CD14-positive monocyte (primary cell): Measurements from ENCODE around the gene SPAG16. TPM values are rescaled to one million over a fixed set of nuclear protein-coding genes. Genes with fewer than 3 reads are reported as not detected.
A peak's percentile ranks its signal among the peaks of the same experiment; 100 is the strongest.

ENCODE experiments used
- DNase-seq, 3 donors: peaks; one replicate each; pipeline ENCODE4 v3.0.0-alpha.2; 2011 to 2022
- H2AFZ ChIP-seq: 2 replicates; pipeline ENCODE4 v1.6.0; 2012; ENCODE audit warnings: mild to moderate bottlenecking, low read depth, low read length, inconsistent platforms; ENCODE audit not compliant: insufficient read depth, poor library complexity, severe bottlenecking
- H3K27ac ChIP-seq, 2 donors: 1 replicate in 1 of 2; 2 replicates in 1 of 2; pipeline ENCODE4 v1.5.1; 2012 to 2013; ENCODE audit warnings: low read length in 2 of 2, control low read depth in 1 of 2, inconsistent platforms in 1 of 2, low read depth in 1 of 2, mild to moderate bottlenecking in 1 of 2
- H3K27me3 ChIP-seq, 2 donors: one replicate each; pipeline versions ENCODE4 v1.6.0 to v1.6.1; 2011 to 2013; ENCODE audit warnings: low read length in 2 of 2; ENCODE audit not compliant: control insufficient read depth in 2 of 2, insufficient read depth in 2 of 2
- H3K36me3 ChIP-seq, 2 donors: replicated peaks in 1 of 2; 1 replicate in 1 of 2; 2 replicates in 1 of 2; pipeline versions ENCODE4 v1.5.1 to v1.6.1; 2012 to 2013; ENCODE audit warnings: low read length in 2 of 2, control low read depth in 1 of 2, inconsistent platforms in 1 of 2, mild to moderate bottlenecking in 1 of 2; ENCODE audit not compliant: insufficient read depth in 2 of 2, control insufficient read depth in 1 of 2
- H3K4me1 ChIP-seq, 2 donors: 1 replicate in 1 of 2; 2 replicates in 1 of 2; pipeline versions ENCODE4 v1.5.1 to v1.6.1; 2012 to 2013; ENCODE audit warnings: low read length in 2 of 2, control low read depth in 1 of 2, inconsistent platforms in 1 of 2, mild to moderate bottlenecking in 1 of 2, moderate library complexity in 1 of 2; ENCODE audit not compliant: insufficient read depth in 2 of 2, control insufficient read depth in 1 of 2
- H3K4me2 ChIP-seq: replicated peaks from 2 replicates; pipeline ENCODE3; 2012; ENCODE audit warnings: low read length, moderate library complexity, mild to moderate bottlenecking; ENCODE audit not compliant: poor library complexity, severe bottlenecking; ENCODE audit errors: extremely low read depth
- H3K4me3 ChIP-seq, 3 experiments: fragments of 200-600 bp in 1 of 3; sonication (generic) in 1 of 3; replicated peaks in 1 of 3; 1 replicate in 2 of 3; 2 replicates in 1 of 3; pipeline ENCODE4 v1.5.1; 2011 to 2013; ENCODE audit warnings: low read length in 3 of 3, mild to moderate bottlenecking in 3 of 3, control low read depth in 2 of 3, low read depth in 2 of 3, inconsistent platforms in 1 of 3, moderate library complexity in 1 of 3
- H3K79me2 ChIP-seq: 2 replicates; pipeline ENCODE4 v1.6.0; 2012; ENCODE audit warnings: mild to moderate bottlenecking, control low read depth, inconsistent platforms, low read length, moderate library complexity; ENCODE audit not compliant: insufficient read depth
- H3K9ac ChIP-seq: 2 replicates; pipeline ENCODE4 v1.6.0; 2017; ENCODE audit warnings: low read length, mild to moderate bottlenecking; ENCODE audit not compliant: insufficient read depth, poor library complexity, severe bottlenecking
- H3K9me3 ChIP-seq, 2 donors: replicated peaks in 1 of 2; 1 replicate in 1 of 2; 2 replicates in 1 of 2; pipeline versions ENCODE4 v1.5.1 to v1.6.1; 2012 to 2013; ENCODE audit warnings: low read length in 2 of 2, control low read depth in 1 of 2; ENCODE audit not compliant: control insufficient read depth in 1 of 2, insufficient read depth in 1 of 2
- H4K20me1 ChIP-seq: 2 replicates; pipeline ENCODE4 v1.6.0; 2012; ENCODE audit warnings: mild to moderate bottlenecking, low read length, control low read depth, moderate library complexity; ENCODE audit not compliant: insufficient read depth
- H3K27ac Mint-ChIP-seq, 7 donors: one replicate each; pipeline ENCODE4 v1.8.0; 2020; ENCODE audit warnings: mild to moderate bottlenecking in 7 of 7, mixed read lengths in 7 of 7, moderate library complexity in 6 of 7, inconsistent platforms in 2 of 7
- H3K27me3 Mint-ChIP-seq, 3 donors: one replicate each; pipeline ENCODE4 v1.8.0; 2021 to 2022; ENCODE audit warnings: low read depth in 3 of 3, mild to moderate bottlenecking in 3 of 3, mixed read lengths in 3 of 3, moderate library complexity in 3 of 3, inconsistent platforms in 1 of 3
- H3K36me3 Mint-ChIP-seq, 2 donors: one replicate each; pipeline ENCODE4 v1.8.0; 2020; ENCODE audit warnings: mixed read lengths in 2 of 2, inconsistent platforms in 1 of 2, mild to moderate bottlenecking in 1 of 2
- H3K4me1 Mint-ChIP-seq: one replicate; pipeline ENCODE4 v1.8.0; 2020; ENCODE audit warnings: mild to moderate bottlenecking, mixed read lengths
- H3K4me3 Mint-ChIP-seq, 2 donors: one replicate each; pipeline ENCODE4 v1.8.0; 2020; ENCODE audit warnings: mild to moderate bottlenecking in 2 of 2, mixed read lengths in 2 of 2, moderate library complexity in 1 of 2
- H3K9me3 Mint-ChIP-seq, 7 donors: one replicate each; pipeline ENCODE4 v1.8.0; 2020 to 2022; ENCODE audit warnings: mixed read lengths in 7 of 7, mild to moderate bottlenecking in 6 of 7, moderate library complexity in 6 of 7, inconsistent platforms in 2 of 7
- WGBS: methylation state at CpG from one replicate; pipeline ENCODE4 v1.1.5; 2013; ENCODE audit warnings: missing lambda C conversion rate; ENCODE audit not compliant: insufficient coverage; 5-methylcytosine and 5-hydroxymethylcytosine counted together
- intact Hi-C, 2 donors: fragments of 100-400 bp; cut with micrococcal nuclease; formaldehyde crosslinking; loops; one replicate each; pipeline versions ENCODE4 v1.15.0 to v1.15.1; 2023
- polyA plus RNA-seq, 3 donors: library from polyadenylated mRNA; depleted of rRNA in 1 of 3; unstranded in 2 of 3; stranded (reverse) in 1 of 3; fragments of 300-500 nt in 2 of 3; fragments of >200 nt in 1 of 3; fragmentation: Illumina TruSeq in 2 of 3; gene quantifications; 1 replicate in 2 of 3; 2 replicates in 1 of 3; pipeline ENCODE4 v1.2.3, GENCODE V29; 2012 to 2021
- TF ChIP-seq, protein P1 (sequence below): fragments of 200-600 bp; IDR thresholded peaks from one replicate; pipeline ENCODE4 v1.8.0; 2022; ENCODE audit warnings: antibody characterized with exemption, mild to moderate bottlenecking

SPAG16 gene
- polyA plus RNA-seq, 3 donors = 0.12 to 0.30 TPM; not detected in 1

- Histone ChIP-seq H2AFZ (no peak overlapping the region), H3K27ac (no peak overlapping the region), H3K4me2 (no peak overlapping the region), H3K9me3 (no peaks in the 10 kb centered on the region), H3K4me3 (no peak overlapping the region), H3K27me3 (no peaks in the 10 kb centered on the region), H3K4me1 (no peaks in the 10 kb centered on the region), H4K20me1 (no peaks in the 10 kb centered on the region), H3K9ac (no peak overlapping the region), H3K79me2 (no peaks in the 10 kb centered on the region), H3K36me3 (no peaks in the 10 kb centered on the region)
- no peak overlapping the region for H3K27ac Mint-ChIP-seq
- no CpG with 5 or more reads among the region's 1 CpG for WGBS
- H3K36me3 Mint-ChIP-seq = no peaks in the 10 kb centered on the region
- intact Hi-C loops = no loop called here
- H3K27me3 Mint-ChIP-seq = no peaks in the 10 kb centered on the region
- H3K9me3 Mint-ChIP-seq = peaks cover 0 to 6% (median 0%) of the 10 kb centered on the region in 7 donors
- TF ChIP-seq, protein P1, sequence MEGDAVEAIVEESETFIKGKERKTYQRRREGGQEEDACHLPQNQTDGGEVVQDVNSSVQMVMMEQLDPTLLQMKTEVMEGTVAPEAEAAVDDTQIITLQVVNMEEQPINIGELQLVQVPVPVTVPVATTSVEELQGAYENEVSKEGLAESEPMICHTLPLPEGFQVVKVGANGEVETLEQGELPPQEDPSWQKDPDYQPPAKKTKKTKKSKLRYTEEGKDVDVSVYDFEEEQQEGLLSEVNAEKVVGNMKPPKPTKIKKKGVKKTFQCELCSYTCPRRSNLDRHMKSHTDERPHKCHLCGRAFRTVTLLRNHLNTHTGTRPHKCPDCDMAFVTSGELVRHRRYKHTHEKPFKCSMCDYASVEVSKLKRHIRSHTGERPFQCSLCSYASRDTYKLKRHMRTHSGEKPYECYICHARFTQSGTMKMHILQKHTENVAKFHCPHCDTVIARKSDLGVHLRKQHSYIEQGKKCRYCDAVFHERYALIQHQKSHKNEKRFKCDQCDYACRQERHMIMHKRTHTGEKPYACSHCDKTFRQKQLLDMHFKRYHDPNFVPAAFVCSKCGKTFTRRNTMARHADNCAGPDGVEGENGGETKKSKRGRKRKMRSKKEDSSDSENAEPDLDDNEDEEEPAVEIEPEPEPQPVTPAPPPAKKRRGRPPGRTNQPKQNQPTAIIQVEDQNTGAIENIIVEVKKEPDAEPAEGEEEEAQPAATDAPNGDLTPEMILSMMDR = no peak
- no peak for DNase-seq
- no peak overlapping the region for H3K4me3 Mint-ChIP-seq
- H3K4me1 Mint-ChIP-seq = no peaks in the 10 kb centered on the region
These were observed 977.4 kb downstream of the SPAG16 start for GRCh38 chr2:214261683-214262082.

- H3K4me2 ChIP-seq = no peak overlapping the region
- no peak overlapping the region for H3K9ac ChIP-seq
- no peaks in the 10 kb centered on the region for H3K27me3 Mint-ChIP-seq
- no peak for DNase-seq
- TF ChIP-seq, protein P1 = no peak
- intact Hi-C loops = no loop called here
- H3K36me3 ChIP-seq = no peaks in the 10 kb centered on the region
- no peaks in the 10 kb centered on the region for H4K20me1 ChIP-seq
- 43% methylated on average over 1 of the region's 1 CpG for WGBS
- H3K4me1 Mint-ChIP-seq = no peaks in the 10 kb centered on the region
- no peaks in the 10 kb centered on the region for H3K27me3 ChIP-seq
- H3K27ac Mint-ChIP-seq = peak overlapping the region in 1 of 7 donors; percentile 48
- H3K4me3 Mint-ChIP-seq = no peak overlapping the region
- H3K9me3 ChIP-seq = no peaks in the 10 kb centered on the region
- H3K4me3 ChIP-seq = no peak overlapping the region
- H2AFZ ChIP-seq = no peak overlapping the region
- H3K36me3 Mint-ChIP-seq = no peaks in the 10 kb centered on the region
- H3K79me2 ChIP-seq = no peaks in the 10 kb centered on the region
- no peak overlapping the region for H3K27ac ChIP-seq
- H3K9me3 Mint-ChIP-seq = peaks cover 0 to 5% (median 2%) of the 10 kb centered on the region in 7 donors
- H3K4me1 ChIP-seq = no peaks in the 10 kb centered on the region
These were observed 979.9 kb downstream of the SPAG16 start for GRCh38 chr2:214264171-214264570.
